ENCODE data around the gene TOMM70.
"Not testable (repeated sequence)": the region's sequence is repeated elsewhere in the genome, so short reads cannot be mapped to it uniquely, and the experiment has no call there.

TOMM70 gene

GRCh38 chr3:100400780-100401673 lies at the start of gene TOMM70, which contains the start of gene LNP1:
TOMM70 (minus strand) TSS chr3:100401089; CDS start chr3:100400949, 140 bp downstream.
LNP1 (plus strand) TSS chr3:100401539; CDS start chr3:100429730, 28,191 bp downstream.
- TF ChIP-seq CTCF (IDR thresholded peaks at IDR 0.05; ENCODE audit: low read length) (no peak), EZH2 (IDR thresholded peaks at IDR 0.05; ENCODE audit: borderline replicate concordance, low read length) (no peak)
- Histone ChIP-seq H3K27ac (ENCODE audit: low read depth, low read length, poor library complexity, severe bottlenecking) (peak within 1 kb of the TSS; percentile 84), H3K27me3 (ENCODE audit: insufficient read depth, low read length) (no peaks in the 10 kb centered on the region), H3K36me3 (ENCODE audit: insufficient read depth, low read length) (peaks cover 14% of the 10 kb centered on the region; the same call in 1 of the 2 replicates), H3K9ac (ENCODE audit: low read length) (peak within 1 kb of the TSS; percentile 85), H2AFZ (ENCODE audit: low read length) (no peak within 1 kb of the TSS), H3K9me3 (ENCODE audit: low read length) (no peaks in the 10 kb centered on the region), H4K20me1 (ENCODE audit: insufficient read depth, low read length) (no peaks in the 10 kb centered on the region), H3K4me2 (ENCODE audit: low read length) (peak within 1 kb of the TSS; percentile 95), H3K79me2 (ENCODE audit: insufficient read depth, low read length) (peaks cover 59% of the 10 kb centered on the region), H3K9me2 (ENCODE audit: low read depth, low read length) (no peaks in the 10 kb centered on the region), H3K4me1 (ENCODE audit: insufficient read depth, low read length, severe bottlenecking) (peaks cover 57% of the 10 kb centered on the region), H3K4me3 (ENCODE audit: low read depth, low read length, poor library complexity, severe bottlenecking) (peak within 1 kb of the TSS; percentile 94), H3F3A (ENCODE audit: insufficient read depth, low read length) (0 out of 2 replicates have a peak, but pooled peaks cover 3% of the 10 kb centered on the region)

GRCh38 chr3:100449214-100449613 lies 48.3 kb upstream of the TOMM70 start:
- H4K20me1 ChIP-seq (ENCODE audit: insufficient read depth, low read length): no peaks in the 10 kb centered on the region
- no peak for TF ChIP-seq CTCF (IDR thresholded peaks at IDR 0.05; ENCODE audit: low read length)
- no peak for TF ChIP-seq EZH2 (IDR thresholded peaks at IDR 0.05; ENCODE audit: borderline replicate concordance, low read length)

GRCh38 chr3:100448079-100448478 lies 47.2 kb upstream of the TOMM70 start:
- Histone ChIP-seq H3K9me2 (ENCODE audit: low read depth, low read length) (no peaks in the 10 kb centered on the region), H3K9ac (ENCODE audit: low read length) (no peak overlapping the region), H3K4me2 (ENCODE audit: low read length) (no peak overlapping the region), H3K36me3 (ENCODE audit: insufficient read depth, low read length) (no peaks in the 10 kb centered on the region; the same call in 1 of the 2 replicates), H3F3A (ENCODE audit: insufficient read depth, low read length) (no peaks in the 10 kb centered on the region), H4K20me1 (ENCODE audit: insufficient read depth, low read length) (no peaks in the 10 kb centered on the region), H2AFZ (ENCODE audit: low read length) (no peak overlapping the region), H3K79me2 (ENCODE audit: insufficient read depth, low read length) (no peaks in the 10 kb centered on the region), H3K27me3 (ENCODE audit: insufficient read depth, low read length) (no peaks in the 10 kb centered on the region), H3K27ac (ENCODE audit: low read depth, low read length, poor library complexity, severe bottlenecking) (no peak overlapping the region), H3K9me3 (ENCODE audit: low read length) (0 out of 2 replicates have a peak, but pooled peaks cover 4% of the 10 kb centered on the region), H3K4me3 (ENCODE audit: low read depth, low read length, poor library complexity, severe bottlenecking) (no peak overlapping the region), H3K4me1 (ENCODE audit: insufficient read depth, low read length, severe bottlenecking) (no peaks in the 10 kb centered on the region)
- TF ChIP-seq EZH2 (IDR thresholded peaks at IDR 0.05; ENCODE audit: borderline replicate concordance, low read length): no peak
- TF ChIP-seq CTCF (IDR thresholded peaks at IDR 0.05; ENCODE audit: low read length): no peak

More at GRCh38 chr3:100449214-100449613, 48.3 kb upstream of the TOMM70 start:
- Histone ChIP-seq H2AFZ (ENCODE audit: low read length) (no peak overlapping the region), H3K9me3 (ENCODE audit: low read length) (no peaks in the 10 kb centered on the region), H3K4me3 (ENCODE audit: low read depth, low read length, poor library complexity, severe bottlenecking) (no peak overlapping the region), H3K27ac (ENCODE audit: low read depth, low read length, poor library complexity, severe bottlenecking) (no peak overlapping the region), H3K4me2 (ENCODE audit: low read length) (no peak overlapping the region), H3F3A (ENCODE audit: insufficient read depth, low read length) (no peaks in the 10 kb centered on the region), H3K9ac (ENCODE audit: low read length) (no peak overlapping the region), H3K27me3 (ENCODE audit: insufficient read depth, low read length) (no peaks in the 10 kb centered on the region), H3K79me2 (ENCODE audit: insufficient read depth, low read length) (no peaks in the 10 kb centered on the region), H3K9me2 (ENCODE audit: low read depth, low read length) (no peaks in the 10 kb centered on the region), H3K4me1 (ENCODE audit: insufficient read depth, low read length, severe bottlenecking) (no peaks in the 10 kb centered on the region), H3K36me3 (ENCODE audit: insufficient read depth, low read length) (no peaks in the 10 kb centered on the region)

- H3F3A ChIP-seq (ENCODE audit: insufficient read depth, low read length); H3K36me3 ChIP-seq (ENCODE audit: insufficient read depth, low read length); H3K4me1 ChIP-seq (ENCODE audit: insufficient read depth, low read length, severe bottlenecking); H3K9me2 ChIP-seq (ENCODE audit: low read depth, low read length); H3K27me3 ChIP-seq (ENCODE audit: insufficient read depth, low read length); H2AFZ ChIP-seq (ENCODE audit: low read length); H3K9me3 ChIP-seq (ENCODE audit: low read length); H3K4me3 ChIP-seq (ENCODE audit: low read depth, low read length, poor library complexity, severe bottlenecking); H3K79me2 ChIP-seq (ENCODE audit: insufficient read depth, low read length); H4K20me1 ChIP-seq (ENCODE audit: insufficient read depth, low read length); H3K27ac ChIP-seq (ENCODE audit: low read depth, low read length, poor library complexity, severe bottlenecking); H3K4me2 ChIP-seq (ENCODE audit: low read length); H3K9ac ChIP-seq (ENCODE audit: low read length): not testable (repeated sequence)
Observed at GRCh38 chr3:100447067-100447466, 46.2 kb upstream of the TOMM70 start.
